A549 (cell line): ENCODE results near the gene MYOZ3. TPM values are rescaled to one million over a fixed set of nuclear protein-coding genes. Genes with fewer than 3 reads are reported as not detected.

Source experiments
- ATAC-seq, 2 experiments: fragments of 200-7000 bp in 1 of 2; fragments of >200 bp in 1 of 2; cut with Nextera tagmentation in 1 of 2; cut with Tn5 transposase in 1 of 2; 3 replicates each; pipeline versions ENCODE4 v1.8.0 to v1.9.1; 2018 to 2020; ENCODE audit warnings: mild to moderate bottlenecking in 1 of 2, moderate library complexity in 1 of 2
- CTCF ChIA-PET: fragments of 300-600 bp; sonication (Branson Sonifier 250); formaldehyde crosslinking; extraction: SDS; loops from one replicate; lab custom pipeline; 2021; ENCODE audit warnings: antibody characterized with exemption, inconsistent platforms; lab: Yijun Ruan, JAX
- POLR2A ChIA-PET: fragments of 350-600 bp; formaldehyde crosslinking; extraction: SDS; loops from one replicate; lab custom pipeline; 2021; ENCODE audit warnings: antibody characterized with exemption, inconsistent platforms; lab: Yijun Ruan, JAX
- DNase-seq, 2 experiments: peaks; one replicate each; pipeline versions ENCODE4 v3.0.0 to v3.0.0-alpha.2; 2011 to 2016; ENCODE audit warnings: low read depth in 1 of 2, low spot score in 1 of 2
- FAIRE-seq: peaks from 2 replicates; lab custom pipeline; 2011; peaks lifted over from hg19 to GRCh38; lab: Jason Lieb, UNC
- H3K27ac ChIP-seq, 2 experiments: fragments of >200 bp; sonication (Bioruptor Twin); formaldehyde crosslinking; 3 replicates each; pipeline ENCODE4 v1.5.1; 2016 to 2017
- H3K4me1 ChIP-seq: fragments of >200 bp; sonication (Bioruptor Twin); formaldehyde crosslinking; 3 replicates; pipeline ENCODE4 v1.6.1; 2016
- H3K4me2 ChIP-seq: fragments of >200 bp; sonication (Bioruptor Twin); formaldehyde crosslinking; 3 replicates; pipeline ENCODE4 v1.6.1; 2016
- H3K4me3 ChIP-seq: fragments of >200 bp; sonication (Bioruptor Twin); formaldehyde crosslinking; 3 replicates; pipeline ENCODE4 v1.5.1; 2016
- H3K9me3 ChIP-seq: fragments of >200 bp; sonication (Bioruptor Twin); formaldehyde crosslinking; 3 replicates; pipeline ENCODE4 v1.6.1; 2016
- BHLHE40 ChIP-seq: IDR thresholded peaks from 2 replicates; pipeline ENCODE4 v1.6.1; 2012; ENCODE audit warnings: low read depth, low read length, inconsistent platforms
- CEBPB ChIP-seq, 2 experiments: fragments of >200 bp in 1 of 2; sonication (Bioruptor Twin) in 1 of 2; formaldehyde crosslinking in 1 of 2; IDR thresholded peaks; 2 replicates each; pipeline ENCODE4 v1.6.1; 2012 to 2016
- CTCF ChIP-seq: fragments of >200 bp; sonication (Bioruptor Twin); formaldehyde crosslinking; IDR thresholded peaks from 3 replicates; pipeline ENCODE4 v1.5.1; 2016
- E2F6 ChIP-seq: IDR thresholded peaks from 2 replicates; pipeline ENCODE4 v1.6.1; 2012; ENCODE audit warnings: low read depth, borderline replicate concordance
- EHMT2 ChIP-seq: fragments of 200-600 bp; sonication (generic); IDR thresholded peaks from 2 replicates; pipeline ENCODE4 v1.6.1; 2016; ENCODE audit warnings: antibody characterized with exemption, low read depth, mild to moderate bottlenecking, moderate library complexity
- ELK1 ChIP-seq: fragments of 150-350 bp; IDR thresholded peaks from 2 replicates; pipeline ENCODE4 v1.6.1; 2014; ENCODE audit warnings: low read depth, mild to moderate bottlenecking, low read length
- GATA3 ChIP-seq: IDR thresholded peaks from 2 replicates; pipeline ENCODE4 v1.6.1; 2012; ENCODE audit warnings: borderline replicate concordance
- HES2 ChIP-seq: fragments of >200 bp; sonication (Bioruptor Twin); formaldehyde crosslinking; IDR thresholded peaks from 2 replicates; pipeline ENCODE4 v1.6.1; 2016
- HEYL ChIP-seq: fragments of 250-450 bp; sonication (Bioruptor Pico); IDR thresholded peaks from 2 replicates; pipeline ENCODE4 v1.8.0; 2021; ENCODE audit warnings: mild to moderate bottlenecking, moderate library complexity
- HMGXB4 ChIP-seq: fragments of 250-450 bp; sonication (Bioruptor Pico); IDR thresholded peaks from 2 replicates; pipeline ENCODE4 v1.5.0; 2021; ENCODE audit warnings: mild to moderate bottlenecking, moderate library complexity, borderline replicate concordance
- KDM1A ChIP-seq: fragments of 200-600 bp; sonication (generic); IDR thresholded peaks from 2 replicates; pipeline ENCODE4 v1.6.1; 2016; ENCODE audit warnings: low read depth, mild to moderate bottlenecking
- MAFK ChIP-seq: fragments of 450-650 bp; IDR thresholded peaks from 2 replicates; pipeline ENCODE4 v1.6.1; 2014; ENCODE audit not compliant: partially characterized antibody
- NFE2L2 ChIP-seq: fragments of 150-350 bp; conservative IDR thresholded peaks from 2 replicates; pipeline ENCODE4 v1.6.1; 2014; ENCODE audit warnings: low read length
- RAD21 ChIP-seq, 2 experiments: fragments of >200 bp in 1 of 2; sonication (Bioruptor Twin) in 1 of 2; formaldehyde crosslinking in 1 of 2; IDR thresholded peaks in 1 of 2; conservative IDR thresholded peaks in 1 of 2; 2 replicates in 1 of 2; 3 replicates in 1 of 2; pipeline ENCODE4 v1.6.1; 2012 to 2018; ENCODE audit warnings: inconsistent platforms in 1 of 2
- RCOR1 ChIP-seq: fragments of 150-350 bp; IDR thresholded peaks from 2 replicates; pipeline ENCODE4 v1.6.1; 2014; ENCODE audit warnings: antibody characterized with exemption, low read length, low read depth
- REST ChIP-seq: fragments of 200-600 bp; sonication (generic); IDR thresholded peaks from 2 replicates; pipeline ENCODE4 v1.6.1; 2016; ENCODE audit warnings: antibody characterized with exemption, mild to moderate bottlenecking, moderate library complexity
- SMC3 ChIP-seq: fragments of >200 bp; sonication (Bioruptor Twin); formaldehyde crosslinking; IDR thresholded peaks from 3 replicates; pipeline ENCODE4 v1.6.1; 2018; ENCODE audit warnings: inconsistent platforms
- TFCP2L1 ChIP-seq: fragments of 250-450 bp; sonication (Bioruptor Pico); IDR thresholded peaks from 2 replicates; pipeline ENCODE4 v1.5.0; 2021; ENCODE audit warnings: mild to moderate bottlenecking
- USF2 ChIP-seq: fragments of 450-650 bp; IDR thresholded peaks from 2 replicates; pipeline ENCODE4 v1.6.1; 2014; ENCODE audit warnings: antibody characterized with exemption
- ZC3H11A ChIP-seq: fragments of 450-650 bp; IDR thresholded peaks from 2 replicates; pipeline ENCODE4 v1.6.1; 2014; ENCODE audit warnings: antibody characterized with exemption, mild to moderate bottlenecking
- ZFP36 ChIP-seq: fragments of 450-650 bp; IDR thresholded peaks from 2 replicates; pipeline ENCODE4 v1.6.1; 2014; ENCODE audit warnings: borderline replicate concordance; ENCODE audit not compliant: partially characterized antibody
- ZSCAN20 ChIP-seq: fragments of 250-450 bp; sonication (Bioruptor Pico); IDR thresholded peaks from 2 replicates; pipeline ENCODE4 v1.8.0; 2022; ENCODE audit warnings: mild to moderate bottlenecking, moderate library complexity
- WGBS: methylation state at CpG from one replicate; pipeline ENCODE4 v1.1.6; 2017; ENCODE audit errors: missing lambda C conversion rate; 5-methylcytosine and 5-hydroxymethylcytosine counted together
- polyA plus RNA-seq, 4 experiments: library from polyadenylated mRNA; depleted of rRNA in 3 of 4; stranded (reverse); fragments of >200 nt; fragmentation: RNase III in 1 of 4; extraction: RNeasy Plus Mini Kit Qiagen cat#74134 plus additional on column Dnase treatment in 1 of 4; gene quantifications; 2 replicates in 3 of 4; 3 replicates in 1 of 4; pipeline ENCODE4 v1.2.3, GENCODE V29; 2011 to 2017

MYOZ3 gene
- polyA plus RNA-seq, 2 of the 4 experiments (the other 2 are of a cell fraction) = 0.06 to 0.09 TPM

GRCh38 chr5:150639751-150640150 lies 21.3 kb upstream of the MYOZ3 start:
- peak overlapping the region; percentile 95 to 96 for H3K27ac ChIP-seq
- ChIA-PET POLR2A (interaction anchor here (0.9 to 3.0 kb wide), 5 partner anchors 14 to 204 kb away, joined by 3 to 13 read pairs (median 4); partner anchors contain the start of gene RBM22), CTCF (interaction anchor here (1.2 to 10.6 kb wide), 4 partner anchors 11 to 80 kb away, joined by 3 to 143 read pairs (median 50); partner anchors contain the start of gene MYOZ3)
- no peaks in the 10 kb centered on the region for H3K9me3 ChIP-seq
- FAIRE-seq (no peak), ATAC-seq (no peak), DNase-seq (no peak)
- peak overlapping the region; percentile 54 for H3K4me3 ChIP-seq
- peak overlapping the region; percentile 93 for H3K4me2 ChIP-seq
- no peak for TF ChIP-seq EHMT2
- no peak for TF ChIP-seq CEBPB (IDR thresholded peaks at IDR 0.05)
- peak; percentile 90 for TF ChIP-seq ZFP36
- peak; percentile 64 for TF ChIP-seq USF2
- peak; percentile 66; the same call in 1 of the 2 replicates for TF ChIP-seq KDM1A
- peaks cover 88% of the 10 kb centered on the region for H3K4me1 ChIP-seq
- 38% methylated on average over 5 of the region's 5 CpGs for WGBS

- peaks cover 88% of the 10 kb centered on the region for H3K4me1 ChIP-seq
- DNase-seq (peak; percentile 80 to 84), FAIRE-seq (no peak), ATAC-seq (peak; percentile 36 to 42)
- no peaks in the 10 kb centered on the region for H3K9me3 ChIP-seq
- WGBS = under 1% methylated on average over 14 of the region's 14 CpGs
- POLR2A ChIA-PET = interaction anchor here (0.9 to 3.0 kb wide), 6 partner anchors 13 to 204 kb away, joined by 3 to 13 read pairs (median 4); partner anchors contain the start of gene RBM22
- H3K27ac ChIP-seq = peak within 1 kb of the TSS; percentile 95 to 96
- CTCF ChIA-PET = interaction anchor here (1.0 to 10.6 kb wide), 9 partner anchors 10 to 180 kb away, joined by 3 to 143 read pairs (median 4); partner anchors contain the start of genes MYOZ3 and RBM22
- H3K4me2 ChIP-seq = peak within 1 kb of the TSS; percentile 93
- peak within 1 kb of the TSS; percentile 54 for H3K4me3 ChIP-seq
- TF ChIP-seq CTCF = no peak
- peak; percentile 26 for TF ChIP-seq MAFK
- TF ChIP-seq BHLHE40 = no peak
- no peak for TF ChIP-seq TFCP2L1 (CRISPR knock-in tag)
- no peak for TF ChIP-seq USF2
- TF ChIP-seq HES2 = no peak
- no peak for TF ChIP-seq KDM1A
- TF ChIP-seq ZSCAN20 (CRISPR knock-in tag) = no peak
- no peak for TF ChIP-seq HMGXB4
- no peak for TF ChIP-seq ELK1
- TF ChIP-seq SMC3 = peak; percentile 24; the same call in 1 of the 3 replicates
- no peak for TF ChIP-seq HEYL (CRISPR knock-in tag)
- no peak for TF ChIP-seq ZC3H11A
- peak; percentile 72; the same call in 1 of the 2 replicates for TF ChIP-seq GATA3
- no peak; a peak in 1 of 5 replicates for TF ChIP-seq RAD21 (conservative IDR thresholded peaks at IDR 0.05 in 1 of 2, IDR thresholded peaks at IDR 0.05 in 1 of 2)
- no peak for TF ChIP-seq NFE2L2
- no peak for TF ChIP-seq REST
- TF ChIP-seq RCOR1 = no peak
- TF ChIP-seq E2F6 = 0 out of 2 replicates have a peak, but pooled peaks have one; percentile 34
- no peak for TF ChIP-seq EHMT2
Observed at GRCh38 chr5:150640311-150641005, 20.6 kb upstream of the MYOZ3 start, which contains the start of gene SYNPO. Gene SYNPO (plus strand): TSS chr5:150640660. CDS start chr5:150648276, 7,616 bp downstream.
